CD4-positive, alpha-beta T cell treated with Interleukin-10 for 1 hour (primary cell): ENCODE data around the gene PARK7.

ENCODE experiments used
- DNase-seq: peaks from one replicate; pipeline ENCODE4 v3.0.0-alpha.2; 2020

The PARK7 gene

GRCh38 chr1:7985851-7986612 lies 24.5 kb downstream of the PARK7 start:
- no peak for DNase-seq

DNA sequence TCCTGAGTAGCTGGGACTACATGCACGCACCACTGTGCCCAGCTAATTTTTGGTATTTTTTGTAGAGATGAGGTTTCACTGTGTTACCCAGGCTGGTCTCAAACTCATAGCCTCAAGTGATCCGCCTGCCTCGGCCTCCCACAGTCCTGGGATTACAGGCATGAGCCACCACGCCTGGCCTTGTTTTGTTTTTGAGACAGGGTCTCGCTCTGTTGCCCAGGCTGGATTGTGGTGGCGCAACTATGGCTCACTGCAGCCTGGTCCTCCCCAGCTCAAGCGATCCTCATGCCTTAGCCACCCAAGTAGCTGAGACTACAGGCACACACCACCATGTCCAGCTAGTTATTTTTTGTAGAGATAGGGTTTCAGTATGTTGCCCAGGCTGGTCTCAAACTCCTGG lies 26.0 kb downstream of the PARK7 start:
- no peak for DNase-seq

DNA sequence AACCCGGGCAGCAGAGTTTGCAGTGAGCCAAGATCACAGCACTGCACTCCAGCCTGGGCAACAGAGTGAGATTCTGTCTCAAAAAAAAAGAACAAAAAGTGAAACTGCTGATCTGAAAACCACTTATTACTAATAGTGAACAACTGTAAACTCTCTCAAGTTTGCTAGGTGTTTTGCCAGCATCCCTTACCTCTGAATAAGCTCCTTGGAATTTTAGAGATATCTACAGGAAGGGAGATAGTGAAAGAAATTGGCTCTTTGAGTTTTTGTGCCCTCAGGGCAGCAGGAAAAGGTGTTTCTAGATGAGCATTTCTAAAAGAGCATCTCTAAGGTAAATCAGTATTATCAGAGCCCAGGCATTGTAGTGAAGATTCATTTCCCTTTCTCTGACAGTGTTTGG lies 27.1 kb downstream of the PARK7 start:
- no peak for DNase-seq

DNA sequence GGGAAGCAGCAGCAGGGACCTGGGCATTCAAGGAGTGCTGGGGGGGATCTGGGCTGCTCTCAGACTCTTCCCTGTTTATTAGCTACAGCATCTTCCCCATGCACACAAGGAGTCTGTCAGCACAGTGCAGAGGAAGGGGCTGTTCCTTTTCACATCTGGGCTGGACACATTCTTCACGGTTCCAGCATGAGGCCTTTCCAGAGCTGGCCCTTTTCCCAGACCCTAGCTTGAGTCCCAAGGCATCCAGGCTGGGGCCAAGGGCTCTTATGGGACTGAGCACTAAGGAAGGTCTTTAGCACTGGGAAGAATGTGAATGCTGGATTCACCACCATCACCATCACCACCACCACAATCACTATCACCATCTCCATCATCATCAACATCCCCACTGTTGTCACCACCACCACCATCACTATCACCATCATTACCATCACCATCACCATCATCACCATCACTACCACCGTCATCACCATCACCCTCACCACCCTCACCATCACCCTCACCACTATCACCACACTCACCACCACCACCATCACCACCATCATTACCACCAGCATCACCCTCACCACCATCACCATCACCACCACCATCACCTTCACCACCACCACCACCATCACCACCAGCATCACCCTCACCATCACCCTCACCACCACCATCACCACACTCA lies 28.4 kb downstream of the PARK7 start:
- no peak for DNase-seq

DNA sequence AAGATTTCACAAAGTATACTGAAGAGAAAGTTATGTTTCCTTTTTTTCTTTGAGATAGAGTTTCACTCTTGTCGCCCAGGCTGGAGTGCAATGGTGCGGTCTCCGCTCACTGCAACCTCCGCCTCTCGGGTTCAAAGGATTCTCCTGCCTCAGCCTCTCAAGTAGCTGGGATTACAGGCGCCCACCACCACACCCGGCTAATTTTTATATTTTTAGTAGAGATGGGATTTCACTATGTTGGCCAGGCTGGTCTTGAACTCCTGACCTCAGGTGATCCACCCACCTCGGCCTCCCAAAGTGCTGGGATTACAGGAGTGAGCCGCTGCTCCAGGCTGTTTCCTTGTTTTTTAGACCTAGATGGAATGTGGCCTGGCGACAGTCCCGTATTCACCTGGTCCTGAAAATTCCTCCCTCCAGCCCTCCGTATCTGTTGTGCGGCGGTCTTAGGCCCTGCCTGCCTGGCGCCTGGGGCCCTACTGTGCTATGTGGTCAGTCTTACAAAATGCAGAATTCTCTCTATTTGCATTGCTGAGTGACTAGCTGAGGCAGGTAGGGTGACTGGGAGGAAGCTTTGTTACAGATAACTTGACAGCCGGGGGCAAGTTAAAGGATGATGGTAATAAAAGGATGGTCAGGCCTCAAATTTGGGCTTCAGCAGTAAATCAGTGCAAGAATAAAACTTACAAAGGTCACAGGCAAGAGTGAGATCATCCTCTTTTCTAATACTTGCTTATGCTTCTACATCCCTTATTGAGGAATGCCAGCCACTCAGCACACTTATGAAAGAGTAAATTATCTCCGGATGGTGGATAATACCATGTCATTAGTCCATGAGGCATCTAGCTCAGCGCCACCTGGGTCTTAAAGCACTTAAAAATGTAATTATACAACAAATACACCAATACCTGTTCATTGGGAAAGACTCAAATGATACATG lies 30.3 kb downstream of the PARK7 start:
- no peak for DNase-seq

DNA sequence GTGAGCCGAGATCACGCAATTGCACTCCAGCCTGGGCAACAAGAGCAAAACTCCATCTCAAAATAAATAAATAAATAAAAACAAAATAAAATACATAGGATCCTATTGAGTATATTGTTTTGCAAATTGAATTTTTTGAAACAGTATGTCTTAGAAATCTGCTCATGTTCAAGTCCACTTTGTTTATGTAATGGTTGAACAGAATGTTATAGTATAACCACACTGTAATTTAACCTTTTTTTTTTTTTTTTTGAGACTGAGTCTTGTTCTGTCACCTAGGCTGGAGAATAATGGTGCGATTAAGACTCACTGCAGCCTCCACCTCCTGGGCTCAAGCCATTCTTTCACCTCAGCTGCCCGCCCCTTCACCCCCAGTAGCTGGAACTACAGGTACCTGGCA lies 31.4 kb downstream of the PARK7 start:
- no peak for DNase-seq

DNA sequence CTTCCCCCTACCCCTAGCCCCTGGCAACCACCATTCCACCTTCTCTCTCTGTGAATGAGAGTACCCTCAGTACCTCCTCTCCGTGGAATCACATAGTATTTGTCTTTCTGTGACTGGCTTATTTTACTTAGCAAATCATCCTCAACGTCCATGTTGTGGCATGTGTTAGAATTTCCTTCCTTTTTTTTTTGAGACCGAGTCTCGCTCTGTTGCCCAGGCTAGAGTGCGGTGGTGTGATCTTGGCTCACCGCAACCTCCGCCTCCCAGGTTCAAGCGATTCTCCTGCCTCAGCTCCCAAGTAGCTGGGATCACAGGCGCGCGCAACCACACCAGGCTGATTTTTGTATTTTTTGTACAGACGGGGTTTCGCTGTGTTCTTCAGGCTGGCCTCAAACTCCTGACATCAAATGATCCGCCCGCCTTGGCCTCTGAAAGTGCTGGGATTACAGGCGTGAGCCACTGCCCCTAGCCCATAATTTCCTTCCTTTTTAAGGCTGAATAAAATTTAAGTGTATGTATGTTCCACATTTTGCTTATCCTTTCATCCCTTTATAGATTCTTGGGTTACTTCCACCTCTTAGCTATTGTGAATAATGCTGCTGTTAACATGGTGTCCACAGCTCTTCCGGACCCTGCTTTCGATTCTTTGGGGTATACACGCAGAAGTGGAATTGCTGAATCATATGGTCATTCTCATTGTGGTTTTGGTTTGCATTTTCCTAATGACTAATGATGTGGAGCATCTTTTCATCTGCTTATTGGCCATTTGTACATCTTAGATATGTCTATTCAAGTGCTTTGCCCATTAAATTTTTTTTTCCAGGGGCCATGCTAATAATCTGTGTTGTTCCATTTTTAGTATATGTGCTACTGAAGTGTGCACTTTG lies 32.3 kb downstream of the PARK7 start:
- DNase-seq, result no peak

- no peak for DNase-seq
Measured at GRCh38 chr1:7994827-7995226, 33.3 kb downstream of the PARK7 start.

DNA sequence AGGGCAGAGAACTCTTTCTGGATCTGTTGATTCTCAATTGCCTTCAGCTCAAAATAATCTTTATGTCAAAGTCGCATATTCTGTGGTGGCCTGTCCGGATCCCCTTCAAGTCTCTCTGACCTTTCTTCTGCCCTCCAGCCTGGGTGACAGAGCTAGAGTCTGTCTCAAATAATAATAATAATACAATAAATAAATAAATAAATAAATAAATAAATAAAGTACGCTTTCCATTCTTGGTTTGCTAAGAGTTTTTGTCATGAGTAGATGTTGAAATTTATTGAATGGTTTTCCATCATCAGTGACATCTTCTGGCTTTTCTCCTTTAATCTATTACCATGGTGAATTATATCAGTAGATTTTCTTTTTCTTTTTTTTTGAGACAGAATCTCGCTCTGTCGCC lies 33.9 kb downstream of the PARK7 start:
- no peak for DNase-seq

DNA sequence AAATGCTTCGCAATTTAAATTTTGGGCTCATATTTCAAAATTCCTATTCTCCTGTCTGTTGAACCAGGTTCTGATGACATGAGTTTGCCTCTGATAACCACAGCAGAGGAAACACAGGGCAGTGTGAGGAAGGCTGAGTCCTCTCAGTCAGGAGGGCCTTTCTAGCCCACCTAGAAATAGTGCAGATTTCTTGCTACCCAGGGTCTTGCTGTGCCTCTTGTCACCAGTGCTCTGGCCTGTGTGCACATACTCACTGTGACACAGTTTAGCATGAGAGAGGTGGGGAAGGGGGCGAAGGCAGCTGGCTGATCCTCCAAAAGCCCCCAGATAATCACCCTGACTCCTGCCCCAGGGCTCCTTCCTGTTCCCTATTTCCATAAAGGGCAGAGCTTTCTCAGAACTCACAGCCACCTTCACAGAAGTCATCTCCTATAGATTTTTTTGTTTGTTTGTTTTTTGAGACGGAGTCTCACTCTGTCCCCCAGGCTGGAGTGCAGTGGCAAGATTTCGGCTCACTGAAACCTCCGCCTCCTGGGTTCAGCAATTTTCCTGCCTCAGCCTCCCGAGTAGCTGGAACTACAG lies 40.9 kb downstream of the PARK7 start:
- DNase-seq, result no peak

- DNase-seq, result no peak
Measured at GRCh38 chr1:8002921-8003320, 41.4 kb downstream of the PARK7 start.

- no peak for DNase-seq
Measured at GRCh38 chr1:8003438-8004112, 42.1 kb downstream of the PARK7 start.

GRCh38 chr1:8004113-8004802 lies 42.7 kb downstream of the PARK7 start:
- DNase-seq, result no peak

DNA sequence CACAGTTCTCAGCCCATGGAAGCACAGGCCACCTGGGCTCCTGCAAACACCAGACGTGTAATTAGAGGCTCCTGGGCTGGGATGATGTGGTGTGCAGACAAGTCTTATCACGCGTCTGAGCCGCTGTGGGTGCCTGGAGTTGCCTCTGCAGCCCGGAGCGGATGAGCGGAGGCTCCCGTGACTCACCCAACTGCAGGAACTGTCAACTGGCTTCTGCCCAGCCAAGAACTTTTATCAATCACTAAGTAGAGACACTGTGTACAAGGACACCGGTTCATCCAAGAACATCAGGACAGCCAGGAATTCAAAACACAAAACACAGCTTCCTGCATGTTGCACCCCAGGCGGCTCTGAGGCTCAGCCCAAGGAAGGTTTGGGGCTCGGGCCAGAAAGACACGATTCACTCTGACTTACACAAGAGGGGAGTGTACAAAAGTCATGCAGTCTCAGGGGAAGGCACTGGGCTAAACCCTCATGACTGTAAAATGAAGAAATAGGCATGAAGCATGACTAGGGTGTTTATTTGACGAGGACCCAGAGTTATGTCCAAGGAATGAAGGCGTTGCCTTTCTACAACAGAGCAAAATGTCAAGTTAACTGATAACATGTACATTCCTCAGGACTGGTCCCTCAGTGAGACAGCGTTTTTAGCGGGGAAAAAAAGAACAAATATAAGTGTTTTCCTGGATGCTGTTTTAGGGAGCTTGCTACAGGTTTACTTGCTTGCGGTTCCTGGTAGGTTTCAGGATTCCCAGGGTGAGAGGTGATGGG lies 43.5 kb downstream of the PARK7 start:
- DNase-seq, result no peak

DNA sequence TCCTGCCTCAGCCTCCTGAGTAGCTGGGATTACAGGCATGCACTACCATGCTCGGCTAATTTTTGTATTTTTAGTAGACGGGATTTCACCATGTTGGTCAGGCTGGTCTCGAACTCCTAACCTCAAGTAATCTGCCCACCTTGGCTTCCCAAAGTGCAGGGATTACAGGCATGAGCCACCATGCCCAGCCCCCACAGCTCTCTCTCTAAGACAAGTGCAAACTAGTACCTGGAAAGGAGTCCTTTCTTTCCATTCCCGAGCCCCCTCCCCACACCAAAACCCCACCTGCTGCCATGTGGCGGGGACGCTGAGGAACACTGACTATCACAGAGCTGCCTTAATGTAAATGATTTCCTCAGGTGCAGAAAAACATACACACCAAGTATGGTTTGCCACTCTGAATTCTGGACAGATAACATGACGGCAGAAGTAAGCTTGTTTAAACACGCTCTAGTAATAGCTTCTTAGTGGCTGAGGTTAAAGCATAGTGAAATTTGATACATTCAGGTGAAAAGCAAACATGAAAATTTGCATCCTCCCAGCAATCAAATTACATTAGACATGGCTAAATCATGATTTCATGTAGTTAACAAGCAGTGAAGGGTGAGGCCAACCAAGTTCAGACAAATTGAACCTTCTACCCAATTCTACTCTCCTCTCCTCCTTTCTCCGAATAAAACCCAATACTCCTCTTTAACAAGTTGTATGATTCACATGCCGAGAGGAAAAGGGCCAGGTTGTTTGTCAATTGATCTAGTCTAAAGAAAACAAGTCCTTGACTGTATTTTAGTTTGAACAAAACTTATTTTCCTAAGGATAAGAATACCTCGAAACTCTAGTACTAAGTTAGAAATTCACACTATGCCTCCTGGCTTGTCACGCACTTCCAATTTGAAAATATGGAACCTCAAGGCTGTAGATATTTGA lies 44.8 kb downstream of the PARK7 start:
- DNase-seq, result no peak

GRCh38 chr1:8009043-8010002 lies 47.8 kb downstream of the PARK7 start:
- DNase-seq, result no peak

- DNase-seq, result no peak
Measured at GRCh38 chr1:8010080-8010664, 48.7 kb downstream of the PARK7 start.
